Measurements from ENCODE around the gene UPB1. TPM values are rescaled to one million over a fixed set of nuclear protein-coding genes. Genes with fewer than 3 reads are reported as not detected.

UPB1 gene
- total and polyA plus RNA-seq, 9 of the 15 experiments (the other 6 are each of a cell fraction or from before 2014, with no cell fraction given) = 0.06 to 0.11 TPM; not detected in 7

DNA sequence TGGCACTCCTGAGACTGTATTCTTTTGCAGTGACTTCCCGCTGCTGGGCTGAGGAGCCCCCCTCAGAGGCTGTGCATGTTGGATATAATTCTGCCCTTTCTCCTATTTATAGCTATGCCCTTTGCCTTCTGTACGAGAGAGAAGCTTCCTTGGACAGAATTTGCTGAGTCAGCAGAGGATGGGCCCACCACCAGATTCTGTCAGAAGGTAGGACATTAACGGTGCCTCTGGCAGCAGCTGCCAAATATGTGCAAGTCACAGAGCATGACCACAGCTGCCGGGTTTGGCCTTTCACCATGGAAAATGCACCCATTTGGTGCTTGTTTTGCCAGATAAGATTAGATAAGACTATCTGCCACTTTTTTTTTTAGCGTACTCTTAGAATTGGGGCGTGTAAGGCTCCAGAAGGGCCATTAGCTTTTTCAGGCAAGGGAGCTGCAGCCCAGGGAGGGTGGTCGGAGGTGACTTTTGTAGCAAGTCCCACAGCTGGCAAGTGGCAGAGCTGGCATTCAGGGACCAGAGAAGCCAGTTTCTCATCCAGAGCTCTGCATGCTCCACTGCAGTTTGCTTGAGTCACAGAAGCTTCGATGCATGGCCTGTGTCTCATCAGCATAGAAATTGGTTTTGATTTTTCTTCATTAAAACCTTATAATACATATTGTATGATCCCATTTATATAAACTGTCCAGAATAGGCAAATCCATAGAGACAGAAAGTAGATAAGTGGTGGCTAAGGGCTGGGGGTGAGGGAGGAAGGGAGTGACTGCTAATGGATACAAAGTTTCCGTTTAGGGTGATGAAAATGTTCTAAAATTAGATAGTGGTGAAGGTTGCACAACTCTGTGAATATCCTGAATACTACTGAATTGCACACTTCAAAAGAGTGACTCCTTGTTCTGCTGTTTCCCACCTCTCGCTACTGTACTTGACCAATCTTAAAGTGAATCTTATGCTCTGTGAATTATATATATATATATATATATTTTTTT lies 15.8 kb downstream of the UPB1 start:
- peaks cover 3% of the 10 kb centered on the region for H3K9me1 ChIP-seq (ENCODE audit: control insufficient read depth, insufficient read depth, low read length)
- H4K20me1 ChIP-seq (replicated peaks; ENCODE audit: control insufficient read depth, insufficient read depth, low read length) = no peaks in the 10 kb centered on the region
- peak overlapping the region in 1 of 2 experiments; percentile 56; a peak in 2 of 4 replicates for H3K9ac ChIP-seq (ENCODE audit: insufficient read depth in 1 of 2, low read depth in 2 of 2, low read length in 2 of 2)
- peak; percentile 77 for FAIRE-seq
- H3K4me3 ChIP-seq = no peak overlapping the region
- BruUV-seq (replicated peaks) = no TSS peak
- ChIA-PET POLR2A (interaction anchor here (0.6 to 1.1 kb wide), 2 partner anchors 95 to 292 kb away, joined by 3 read pairs; no protein-coding TSS in a partner anchor), CTCF (ENCODE audit: low intra/inter-chr PET ratio) (no interaction called here)
- WGBS (ENCODE audit: insufficient coverage, low coverage, missing lambda C conversion rate) = 6% methylated on average over 10 of the region's 10 CpGs
- in situ Hi-C loops (cut with MboI) (loop anchor here (5.0 to 25.0 kb wide), 2 partner anchors 94 to 549 kb away; partner anchors contain the start of genes DDT, DDTL and GSTT2B), intact Hi-C loops (cut with micrococcal nuclease) (no loop called here)
- H3K27me3 ChIP-seq (ENCODE audit: control insufficient read depth in 2 of 2, insufficient read depth in 2 of 2, low read length in 2 of 2) = no peaks in the 10 kb centered on the region
- H3K27ac ChIP-seq (ENCODE audit: extremely low read depth, low read depth, low read length) = peak overlapping the region; percentile 57; the same call in 2 of the 3 replicates
- H3K79me2 ChIP-seq (ENCODE audit: control insufficient read depth, insufficient read depth, low read length) = no peaks in the 10 kb centered on the region
- H3K4me1 ChIP-seq (replicated peaks in 1 of 2; ENCODE audit: control insufficient read depth in 2 of 2, insufficient read depth in 2 of 2, low read length in 2 of 2) = peaks cover 13 to 24% of the 10 kb centered on the region in 2 experiments
- no peaks in the 10 kb centered on the region for H3K36me3 ChIP-seq (ENCODE audit: control insufficient read depth, insufficient read depth, low read length)
- H2AFZ ChIP-seq (ENCODE audit: low read depth, low read length) = peak overlapping the region; percentile 32; the same call in 1 of the 2 replicates
- H3K9me3 ChIP-seq (replicated peaks; ENCODE audit: control insufficient read depth, insufficient read depth, low read depth, low read length) = no peaks in the 10 kb centered on the region
- ATAC-seq = peak; percentile 60
- DNase-seq (ENCODE audit: extremely low read depth in 1 of 4, low spot score in 3 of 4) = peak; percentile 18 to 59 (median 28)
- H3K4me2 ChIP-seq (ENCODE audit: insufficient read depth, low read length) = peak overlapping the region; percentile 57
- no peak for TF ChIP-seq ZC3H4 (CRISPR knock-in tag; IDR thresholded peaks at IDR 0.05; ENCODE audit: borderline replicate concordance)
- peak; percentile 99 for TF ChIP-seq ZNF316 (IDR thresholded peaks at IDR 0.05)
- peak; percentile 99 for TF ChIP-seq MAFG (tag; conservative IDR thresholded peaks at IDR 0.05)
- 0 out of 2 replicates have a peak, but pooled peaks have one; percentile 8 for TF ChIP-seq MYNN (IDR thresholded peaks at IDR 0.05)
- no peak for TF ChIP-seq MYNN (CRISPR knock-in tag; IDR thresholded peaks at IDR 0.05)
- peak; percentile 63 for TF ChIP-seq ZNF384 (IDR thresholded peaks at IDR 0.05; ENCODE audit: low read depth, low read length)
- no peak for TF ChIP-seq ID3 (CRISPR knock-in tag; IDR thresholded peaks at IDR 0.05)
- TF ChIP-seq ID3 (tag; IDR thresholded peaks at IDR 0.05) = peak; percentile 20; the same call in 1 of the 2 replicates
- TF ChIP-seq TFAP4 (CRISPR knock-in tag; IDR thresholded peaks at IDR 0.05; ENCODE audit: borderline replicate concordance) = peak; percentile 55; the same call in 1 of the 2 replicates
- peak; percentile 88 for TF ChIP-seq ZKSCAN1 (IDR thresholded peaks at IDR 0.05; ENCODE audit: low read depth, low read length)
- no peak for TF ChIP-seq MED1 (CRISPR knock-in tag; IDR thresholded peaks at IDR 0.05; ENCODE audit: borderline replicate concordance)
- peak; percentile 44 for TF ChIP-seq EP300 (IDR thresholded peaks at IDR 0.05; ENCODE audit: low read length)
- TF ChIP-seq SMAD3 (CRISPR knock-in tag; conservative IDR thresholded peaks at IDR 0.05) = no peak
- TF ChIP-seq, protein P1, sequence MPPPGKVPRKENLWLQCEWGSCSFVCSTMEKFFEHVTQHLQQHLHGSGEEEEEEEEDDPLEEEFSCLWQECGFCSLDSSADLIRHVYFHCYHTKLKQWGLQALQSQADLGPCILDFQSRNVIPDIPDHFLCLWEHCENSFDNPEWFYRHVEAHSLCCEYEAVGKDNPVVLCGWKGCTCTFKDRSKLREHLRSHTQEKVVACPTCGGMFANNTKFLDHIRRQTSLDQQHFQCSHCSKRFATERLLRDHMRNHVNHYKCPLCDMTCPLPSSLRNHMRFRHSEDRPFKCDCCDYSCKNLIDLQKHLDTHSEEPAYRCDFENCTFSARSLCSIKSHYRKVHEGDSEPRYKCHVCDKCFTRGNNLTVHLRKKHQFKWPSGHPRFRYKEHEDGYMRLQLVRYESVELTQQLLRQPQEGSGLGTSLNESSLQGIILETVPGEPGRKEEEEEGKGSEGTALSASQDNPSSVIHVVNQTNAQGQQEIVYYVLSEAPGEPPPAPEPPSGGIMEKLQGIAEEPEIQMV (tag; conservative IDR thresholded peaks at IDR 0.05; ENCODE audit: low read depth) = no peak
- TF ChIP-seq SMARCA4 (IDR thresholded peaks at IDR 0.05) = 0 out of 2 replicates have a peak, but pooled peaks have one; percentile 14
- TF ChIP-seq MEF2D (tag; conservative IDR thresholded peaks at IDR 0.05; ENCODE audit: low read depth) = peak; percentile 94
- TF ChIP-seq NR2C1 (IDR thresholded peaks at IDR 0.05) = no peak
- TF ChIP-seq NR2C1 (tag; IDR thresholded peaks at IDR 0.05) = no peak
- TF ChIP-seq NFE2 (IDR thresholded peaks at IDR 0.05; ENCODE audit: low read depth) = peak; percentile 90
- TF ChIP-seq HDAC1 (IDR thresholded peaks at IDR 0.05) = peak in 1 of 2 experiments; percentile 21; a peak in 1 of 4 replicates

Measured in K562 (cell line).